ENCODE measurements around the gene SLC26A2.

Gene SLC26A2

DNA sequence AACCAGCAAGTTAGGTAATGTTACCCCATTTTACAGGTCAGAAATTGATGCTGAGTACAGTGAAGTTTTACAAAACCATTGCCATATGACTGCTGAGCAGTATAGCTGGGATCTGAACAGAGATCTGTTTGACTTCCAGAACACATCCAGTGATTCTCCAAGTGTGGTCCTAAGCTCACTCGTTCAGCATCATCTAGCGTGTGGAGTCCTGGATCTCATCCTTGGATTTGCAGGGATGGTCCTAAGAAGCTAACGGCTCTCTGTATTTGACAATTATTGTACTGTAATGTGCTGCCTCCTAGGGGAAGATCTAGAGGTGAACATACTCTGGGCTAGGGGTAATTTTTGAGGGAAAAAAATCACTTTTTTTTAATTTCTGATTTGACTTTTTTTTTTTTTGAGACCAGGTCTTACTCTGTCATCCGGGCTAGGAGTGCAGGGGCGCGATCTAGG lies 1.4 kb downstream of the SLC26A2 start:
- DNase-seq (ENCODE audit: low read depth in 2 of 2) = no peak

GRCh38 chr5:149962601-149963300 lies 2.2 kb downstream of the SLC26A2 start:
- DNase-seq (ENCODE audit: low read depth in 2 of 2) = no peak

DNA sequence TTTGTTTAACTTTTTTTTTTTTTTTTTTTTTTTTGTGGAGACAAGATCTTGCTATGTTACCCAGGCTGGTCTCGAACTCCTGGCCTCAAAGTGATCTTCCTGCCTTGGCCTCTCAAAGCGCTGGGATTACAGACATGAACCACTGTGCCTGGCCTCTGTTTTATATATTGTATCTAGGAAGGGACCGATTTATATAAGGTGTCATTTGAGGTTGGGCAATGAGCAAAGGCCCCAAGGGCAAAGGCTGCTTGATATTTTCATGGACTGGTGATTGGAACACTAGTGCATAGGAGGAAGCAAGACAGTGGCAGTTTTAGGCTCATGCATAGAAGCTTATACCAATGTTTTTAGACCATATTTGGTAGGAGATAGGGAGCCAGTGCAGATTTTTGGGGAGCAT lies 3.2 kb downstream of the SLC26A2 start:
- no peak for DNase-seq (ENCODE audit: low read depth in 2 of 2)

DNA sequence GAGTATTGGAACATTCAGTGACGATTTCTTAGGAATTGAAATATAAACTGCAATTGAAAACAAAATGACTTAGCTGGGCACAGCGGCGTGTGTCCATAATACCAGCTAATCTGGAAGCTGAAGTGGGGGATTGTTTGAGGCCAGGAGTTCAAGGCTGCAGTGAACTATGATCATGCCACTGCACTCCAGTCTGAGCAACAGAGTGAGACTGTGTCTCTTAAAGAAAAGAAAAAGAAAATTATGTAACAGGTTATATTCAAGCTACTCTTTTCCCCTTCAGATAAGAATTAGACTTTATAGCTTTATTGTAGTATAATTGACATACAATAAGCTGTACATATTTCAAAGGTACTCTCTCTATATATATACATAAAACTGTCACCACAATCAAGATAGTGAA lies 6.4 kb downstream of the SLC26A2 start:
- DNase-seq (ENCODE audit: low read depth in 2 of 2) = no peak

GRCh38 chr5:149969181-149969930 lies 8.8 kb downstream of the SLC26A2 start:
- DNase-seq (ENCODE audit: low read depth in 2 of 2) = no peak

DNA sequence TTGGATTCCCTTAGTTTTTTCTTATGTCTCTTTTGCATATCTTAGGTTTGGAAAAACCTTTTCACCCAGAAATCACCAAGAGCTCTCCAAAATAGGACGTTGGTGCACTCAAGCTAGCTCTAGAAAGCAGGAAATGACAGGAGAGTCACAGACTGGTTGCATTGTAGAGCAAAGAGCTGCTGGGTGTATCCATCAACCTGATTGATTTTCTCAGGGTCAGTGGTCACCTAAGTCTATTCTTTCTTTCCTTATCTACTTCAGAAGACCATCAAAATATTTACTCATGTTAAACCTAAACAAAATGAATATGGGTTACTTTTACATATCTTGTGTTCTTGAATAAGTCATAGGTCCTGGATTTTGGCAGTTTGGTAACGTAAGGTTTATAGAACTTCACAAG lies 14.9 kb downstream of the SLC26A2 start:
- no peak for DNase-seq (ENCODE audit: low read depth in 2 of 2)

- no peak for DNase-seq (ENCODE audit: low read depth in 2 of 2)
These were observed 19.3 kb downstream of the SLC26A2 start for GRCh38 chr5:149979896-149980295.

GRCh38 chr5:149981206-149981605 lies 20.6 kb downstream of the SLC26A2 start:
- no peak for DNase-seq (ENCODE audit: low read depth in 2 of 2)

DNA sequence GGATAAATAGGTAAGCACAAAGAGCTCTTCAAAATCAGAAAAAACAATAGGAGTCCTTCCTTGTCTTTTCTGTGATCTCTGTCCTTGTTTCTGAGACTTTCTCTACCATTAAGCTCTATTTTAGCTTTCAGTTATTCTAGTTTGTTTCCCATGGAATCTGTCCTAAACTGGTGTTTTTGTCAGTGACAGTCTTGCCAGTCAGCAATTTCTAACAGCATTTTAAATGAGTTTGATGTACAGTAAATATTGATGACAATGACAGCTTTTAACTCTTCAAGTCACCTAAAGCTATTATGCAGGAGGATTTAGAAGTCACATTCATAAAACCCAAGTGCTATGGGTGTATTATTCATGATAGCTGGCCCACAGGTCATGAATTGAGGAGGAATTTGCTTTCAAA lies 21.9 kb downstream of the SLC26A2 start:
- no peak for DNase-seq (ENCODE audit: low read depth in 2 of 2)

DNA sequence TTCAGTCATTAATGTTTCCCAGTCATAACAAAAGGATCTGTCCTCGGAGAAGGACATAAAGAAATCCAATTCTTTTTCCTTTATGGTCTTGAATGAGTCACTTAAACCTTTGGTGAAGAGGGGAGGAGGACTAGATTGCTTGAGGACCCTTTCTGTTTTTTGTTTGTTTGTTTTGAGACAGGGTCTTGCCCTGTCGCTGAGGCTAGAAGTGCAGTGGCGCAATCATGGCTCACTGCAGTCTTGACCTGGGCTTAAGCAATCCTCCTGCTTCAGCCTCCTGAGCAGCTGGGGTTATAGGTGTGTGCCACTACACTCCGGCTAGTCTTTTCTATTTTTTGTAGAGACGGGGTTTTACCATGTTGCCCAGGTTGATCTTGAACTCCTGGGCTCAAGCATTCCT lies 27.6 kb downstream of the SLC26A2 start:
- no peak for DNase-seq (ENCODE audit: low read depth in 2 of 2)

DNA sequence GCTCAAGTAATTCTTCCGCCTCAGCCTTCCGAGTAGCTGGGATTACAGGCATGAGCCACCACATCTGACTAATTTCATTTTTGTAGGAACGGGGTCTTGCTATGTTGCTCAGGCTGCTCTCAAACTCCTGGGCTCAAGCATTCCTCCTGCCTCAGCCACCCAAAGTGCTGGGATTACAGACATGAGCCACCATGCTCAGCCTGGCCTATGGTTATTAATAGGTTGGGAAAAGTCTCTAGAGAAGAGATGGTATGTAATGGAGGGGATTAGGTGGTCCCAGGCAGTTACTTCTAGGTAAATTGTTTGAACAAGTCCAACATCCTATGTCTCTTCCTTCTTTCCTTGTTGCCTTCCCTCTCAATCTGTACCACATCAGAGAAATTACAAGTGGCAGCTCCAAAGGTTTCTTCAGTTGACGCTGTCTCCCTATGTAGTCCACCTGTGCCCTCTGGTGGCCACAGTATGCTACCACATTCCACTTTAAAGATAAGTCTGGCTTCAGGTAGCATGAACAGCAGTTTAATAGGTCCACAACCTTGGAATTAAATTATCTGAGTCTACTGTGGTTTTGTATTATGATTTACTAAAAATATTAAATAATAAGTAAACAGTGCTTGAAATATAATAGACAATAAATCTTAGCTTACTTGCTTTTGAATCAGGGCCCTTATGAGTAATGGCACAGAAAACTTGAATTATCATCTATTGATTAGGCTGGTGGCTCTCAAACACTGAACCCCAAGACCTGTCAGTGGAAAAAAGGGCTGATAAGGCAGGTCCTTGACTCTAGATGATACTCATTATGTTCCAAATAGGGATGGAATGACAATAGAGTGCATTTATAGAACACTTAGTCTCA lies 30.2 kb downstream of the SLC26A2 start:
- DNase-seq (ENCODE audit: low read depth in 2 of 2) = peak; percentile 32 to 47

DNA sequence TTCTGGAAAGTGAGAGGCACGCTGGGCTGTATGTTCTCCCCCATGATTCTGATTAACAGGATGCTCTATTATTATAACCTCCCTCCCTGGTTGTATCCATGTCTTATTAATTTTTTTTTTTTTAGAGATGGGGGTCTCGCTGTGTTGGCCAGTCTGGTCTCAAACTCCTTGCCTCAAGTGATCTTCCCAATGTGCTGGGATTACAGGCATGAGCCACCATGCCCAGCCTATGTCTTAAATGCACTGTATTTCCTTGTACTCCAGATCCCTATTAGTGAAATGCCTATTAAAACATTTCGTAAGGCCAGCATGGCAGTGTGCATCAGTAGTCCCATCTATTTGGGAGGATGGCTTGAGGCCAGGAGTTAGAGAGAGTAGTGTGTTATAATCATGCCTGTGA lies 32.9 kb downstream of the SLC26A2 start:
- no peak for DNase-seq (ENCODE audit: low read depth in 2 of 2)

DNA sequence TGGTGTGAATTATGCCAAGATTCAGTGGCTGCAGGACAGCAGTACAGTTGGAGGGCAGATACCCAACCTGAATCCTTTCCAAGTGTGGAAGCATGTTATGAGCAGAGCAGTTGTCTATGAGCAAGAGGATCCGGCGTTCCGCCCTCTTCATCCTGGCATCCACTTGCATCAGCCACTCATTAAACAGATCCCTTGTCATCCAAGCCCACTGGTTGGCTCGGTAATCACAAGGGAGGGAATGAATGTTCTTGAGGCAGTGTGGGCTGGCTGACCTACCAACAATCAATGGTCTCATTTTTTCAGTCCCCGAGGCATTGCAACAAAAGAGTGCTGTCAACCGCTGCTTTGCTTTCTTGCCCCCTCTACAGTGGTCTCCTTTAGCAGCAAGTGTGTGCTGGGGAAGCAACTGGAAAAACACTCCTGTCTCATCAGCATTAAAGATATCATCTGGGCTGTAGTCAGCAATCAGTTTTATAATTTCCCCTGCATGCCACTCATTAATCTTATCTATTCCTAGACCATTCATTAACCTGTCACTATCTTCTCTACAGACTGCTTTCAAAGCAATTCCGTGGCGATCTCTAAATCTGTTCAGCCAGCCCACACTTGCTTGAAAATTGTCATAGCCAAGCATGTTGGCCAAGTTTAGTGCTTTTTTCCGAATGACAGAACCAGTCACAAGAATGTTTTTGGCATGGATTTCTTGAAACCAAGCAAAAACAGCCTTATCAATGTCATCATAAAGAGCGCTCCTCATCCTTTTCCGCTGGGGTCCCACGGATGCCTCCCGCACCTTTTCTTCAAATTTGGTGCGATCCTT lies 35.0 kb downstream of the SLC26A2 start:
- DNase-seq (ENCODE audit: low read depth in 2 of 2) = no peak

- DNase-seq (ENCODE audit: low read depth in 2 of 2) = no peak
These were observed 35.8 kb downstream of the SLC26A2 start for GRCh38 chr5:149996205-149996890.

- DNase-seq (ENCODE audit: low read depth in 2 of 2) = no peak
These were observed 37.7 kb downstream of the SLC26A2 start for GRCh38 chr5:149998281-149998680.

DNA sequence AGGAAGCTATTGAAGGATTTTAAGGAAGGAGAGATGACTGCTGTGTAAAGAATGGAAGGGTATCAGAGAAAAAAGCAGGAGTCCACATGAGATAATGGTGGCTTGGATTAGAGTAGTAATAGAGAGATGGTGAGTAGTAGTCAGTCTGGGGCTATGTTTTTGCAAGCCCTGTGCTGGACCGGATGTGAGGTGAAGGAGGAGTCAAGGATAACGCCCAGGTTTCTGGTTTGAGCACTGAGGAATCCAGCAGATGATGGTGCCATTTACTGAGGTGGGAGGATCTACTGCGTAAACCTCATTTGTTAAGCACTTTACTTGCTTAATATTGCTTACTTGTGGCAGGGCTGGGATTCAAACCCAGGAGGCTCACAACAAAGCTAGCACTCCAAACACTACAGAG lies 38.8 kb downstream of the SLC26A2 start:
- no peak for DNase-seq (ENCODE audit: low read depth in 2 of 2)

DNA sequence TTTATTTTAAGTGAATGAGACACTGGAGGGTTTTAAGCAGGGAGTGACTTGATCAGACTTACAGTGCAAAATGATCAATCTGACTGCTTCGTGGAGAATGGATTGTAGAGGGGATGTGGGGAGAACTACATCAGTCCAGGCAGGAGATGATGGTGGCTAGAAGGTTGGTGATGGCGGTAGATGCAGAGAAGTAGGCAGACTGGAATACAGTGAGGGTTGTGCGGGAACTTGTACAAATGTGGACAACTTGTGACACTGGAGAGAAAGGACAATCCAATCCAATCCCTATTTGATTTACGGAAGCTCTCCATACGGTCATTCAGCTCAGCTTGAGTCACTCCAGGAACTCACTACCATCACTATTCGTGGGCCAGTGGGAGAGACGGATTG lies 39.3 kb downstream of the SLC26A2 start:
- no peak for DNase-seq (ENCODE audit: low read depth in 2 of 2)

DNA sequence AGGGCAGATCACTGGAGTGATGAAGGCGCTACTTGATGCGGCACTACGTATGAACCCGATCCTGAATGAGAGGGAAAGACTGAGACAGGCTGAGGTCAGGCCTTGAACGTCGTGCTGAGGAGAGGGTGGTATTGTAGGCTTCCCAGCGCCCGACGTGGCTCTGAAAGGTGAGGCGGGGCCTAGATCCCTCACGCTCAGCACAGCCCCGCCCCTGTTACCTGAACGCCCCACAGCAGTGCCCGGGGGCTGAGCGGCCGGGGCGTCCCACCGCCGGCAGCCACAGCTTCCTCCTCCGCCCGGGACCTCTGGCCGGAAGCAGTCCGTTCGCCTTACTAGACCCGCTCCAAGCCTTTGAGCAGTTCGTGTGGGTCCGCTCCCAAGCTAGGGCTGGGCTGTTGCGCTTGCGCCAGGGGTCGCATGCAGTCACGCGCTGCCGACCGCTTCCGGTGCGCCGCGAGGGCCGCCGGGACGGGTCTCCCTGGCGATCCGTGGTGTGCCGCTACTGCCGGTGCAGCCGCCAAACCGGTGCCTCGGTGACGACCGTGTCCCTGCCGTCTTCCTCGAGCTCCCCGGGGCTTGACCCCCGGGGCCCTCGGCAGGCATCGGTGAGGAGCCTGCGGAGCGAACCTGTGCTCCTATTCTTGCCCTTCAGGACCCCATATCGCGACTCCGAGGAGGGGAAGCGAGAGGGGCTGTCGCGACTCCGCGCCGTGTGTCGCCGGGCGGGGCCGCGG lies 39.9 kb downstream of the SLC26A2 start, which contains the start of the genes HMGXB3 and TIGD6:
TSS of gene HMGXB3 (plus strand) at position 484 of the 734 bp plus-strand sequence. CDS start 4,114 bp downstream, outside the sequence.
TSS of gene TIGD6 (minus strand) at position 399 of the 734 bp plus-strand sequence. CDS start 4,306 bp downstream, outside the sequence.
- DNase-seq (ENCODE audit: low read depth in 2 of 2) = peak; percentile 66 to 68

DNA sequence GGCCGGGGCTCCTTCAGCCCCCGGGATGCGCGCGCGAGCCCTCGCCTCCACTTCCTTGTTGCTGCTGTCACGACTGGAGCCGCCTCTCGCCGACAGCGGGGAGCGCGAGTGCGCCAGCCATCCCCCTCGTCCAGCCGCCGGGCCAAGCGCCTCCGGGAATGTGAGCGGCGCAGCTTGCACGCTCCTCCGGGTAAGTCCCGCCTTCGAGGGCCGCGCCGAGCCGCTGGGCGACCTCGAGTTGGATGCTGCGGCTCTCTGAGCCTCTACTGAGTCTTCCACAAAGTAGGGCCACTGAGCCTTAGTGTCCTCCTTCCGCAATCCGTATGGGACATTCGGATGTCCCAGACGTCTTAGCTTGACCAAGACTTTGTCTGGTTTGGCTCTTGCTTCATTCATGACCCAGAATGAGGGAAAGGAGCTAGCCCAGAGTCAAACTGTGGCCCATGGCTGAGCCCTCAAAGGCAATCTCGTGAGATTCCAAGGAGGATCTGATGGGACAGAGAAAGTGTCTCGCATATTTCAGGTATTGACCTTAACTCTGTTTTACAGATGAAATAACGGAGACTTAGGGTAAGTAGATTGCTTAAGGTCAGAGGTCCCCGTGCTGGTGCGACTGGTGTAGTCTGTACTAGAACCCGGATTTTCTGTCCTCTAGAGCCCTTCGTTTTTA lies 40.6 kb downstream of the SLC26A2 start:
- peak in 1 of 2 donors; percentile 9 for DNase-seq (ENCODE audit: low read depth in 2 of 2)

Data from stimulated activated CD8-positive, alpha-beta memory T cell treated with anti-CD3 and anti-CD28 coated beads, Interleukin-2, amount 100 ng/mL, for 1 hour (primary cell).